IMR-90 (cell line): ENCODE results near the gene ZNF236. TPM values are rescaled to one million over a fixed set of nuclear protein-coding genes. Genes with fewer than 3 reads are reported as not detected.

Experiments used
- ATAC-seq: fragments of 200-7000 bp; cut with Tn5 transposase; 2 replicates; pipeline ENCODE4 v1.9.1; 2020; ENCODE audit warnings: low read depth, mild to moderate bottlenecking, moderate library complexity
- BruUV-seq: library from RNA; stranded (reverse); fragments of 400-500 nt; replicated peaks from 2 replicates; lab custom pipeline; 2021; lab: Mats Ljungman, UMichigan
- CTCF ChIA-PET: fragments of 300-600 bp; formaldehyde crosslinking; extraction: SDS; loops from one replicate; lab custom pipeline; 2021; ENCODE audit warnings: antibody characterized with exemption; lab: Yijun Ruan, JAX
- POLR2A ChIA-PET: fragments of 300-600 bp; sonication (Branson Sonifier 250); formaldehyde crosslinking; loops from one replicate; lab custom pipeline; 2022; ENCODE audit warnings: antibody characterized with exemption; ENCODE audit not compliant: unreplicated experiment; lab: Charles Lee
- DNase-seq: peaks from one replicate; pipeline ENCODE4 v3.0.0; 2013
- H2AFZ ChIP-seq: replicated peaks from 2 replicates; pipeline ENCODE3; 2013; ENCODE audit warnings: low read length, mild to moderate bottlenecking; ENCODE audit not compliant: poor library complexity
- H2AK5ac ChIP-seq: 2 replicates; pipeline ENCODE4 v1.6.1; 2013; ENCODE audit warnings: low read depth, low read length, inconsistent platforms
- H2AK9ac ChIP-seq: replicated peaks from 2 replicates; pipeline ENCODE3; 2013; ENCODE audit warnings: mild to moderate bottlenecking, low read depth, low read length, moderate library complexity; ENCODE audit not compliant: poor library complexity
- H2BK120ac ChIP-seq: 2 replicates; pipeline ENCODE4 v1.6.1; 2013; ENCODE audit warnings: low read depth, low read length, inconsistent platforms
- H2BK15ac ChIP-seq: 3 replicates; pipeline ENCODE4 v1.6.1; 2013; ENCODE audit warnings: low read depth, low read length, inconsistent platforms
- H2BK20ac ChIP-seq: 2 replicates; pipeline ENCODE4 v1.6.1; 2013; ENCODE audit warnings: low read depth, mild to moderate bottlenecking, inconsistent platforms, low read length, moderate library complexity
- H2BK5ac ChIP-seq: 2 replicates; pipeline ENCODE4 v1.6.1; 2013; ENCODE audit warnings: mild to moderate bottlenecking, low read depth, low read length, inconsistent platforms; ENCODE audit not compliant: poor library complexity, severe bottlenecking
- H3K14ac ChIP-seq: replicated peaks from 2 replicates; pipeline ENCODE4 v1.6.1; 2013; ENCODE audit warnings: low read depth, low read length, inconsistent platforms
- H3K18ac ChIP-seq: 2 replicates; pipeline ENCODE4 v1.6.1; 2013; ENCODE audit warnings: low read depth, low read length, control low read depth
- H3K23ac ChIP-seq: 2 replicates; pipeline ENCODE4 v1.6.1; 2013; ENCODE audit warnings: low read depth, low read length, inconsistent platforms
- H3K27ac ChIP-seq: 2 replicates; pipeline ENCODE4 v1.5.1; 2013; ENCODE audit warnings: mild to moderate bottlenecking, control low read depth, low read length; ENCODE audit not compliant: insufficient read depth
- H3K27me3 ChIP-seq: 2 replicates; pipeline ENCODE4 v1.6.1; 2013; ENCODE audit warnings: low read length; ENCODE audit not compliant: control insufficient read depth, insufficient read depth
- H3K36me3 ChIP-seq: 2 replicates; pipeline ENCODE4 v1.6.1; 2013; ENCODE audit warnings: low read length, mixed read lengths; ENCODE audit not compliant: control insufficient read depth, insufficient read depth
- H3K4ac ChIP-seq: 2 replicates; pipeline ENCODE4 v1.6.1; 2013; ENCODE audit warnings: low read depth, low read length, inconsistent platforms
- H3K4me1 ChIP-seq: 2 replicates; pipeline ENCODE4 v1.6.1; 2013; ENCODE audit warnings: low read length, mixed read lengths; ENCODE audit not compliant: control insufficient read depth, insufficient read depth
- H3K4me2 ChIP-seq: 2 replicates; pipeline ENCODE4 v1.6.1; 2013; ENCODE audit warnings: low read depth, mild to moderate bottlenecking, control low read depth, low read length, moderate library complexity
- H3K4me3 ChIP-seq: 2 replicates; pipeline ENCODE4 v1.5.1; 2013; ENCODE audit warnings: low read depth, mild to moderate bottlenecking, control low read depth, low read length, moderate library complexity; ENCODE audit not compliant: insufficient read depth
- H3K56ac ChIP-seq: 2 replicates; pipeline ENCODE4 v1.6.1; 2013; ENCODE audit warnings: low read length, inconsistent platforms; ENCODE audit not compliant: insufficient read depth; ENCODE audit errors: extremely low read depth
- H3K79me1 ChIP-seq, 2 experiments: 2 replicates each; pipeline ENCODE4 v1.6.1; 2013; ENCODE audit warnings: low read length in 2 of 2, inconsistent platforms in 1 of 2, low read depth in 1 of 2
- H3K9ac ChIP-seq: 2 replicates; pipeline ENCODE4 v1.6.1; 2013; ENCODE audit warnings: low read depth, low read length, control low read depth
- H3K9me1 ChIP-seq: 2 replicates; pipeline ENCODE4 v1.6.1; 2013; ENCODE audit warnings: low read length, inconsistent platforms; ENCODE audit not compliant: insufficient read depth
- H3K9me3 ChIP-seq: 2 replicates; pipeline ENCODE4 v1.6.1; 2013; ENCODE audit warnings: low read length; ENCODE audit not compliant: control insufficient read depth, insufficient read depth
- H4K20me1 ChIP-seq: 2 replicates; pipeline ENCODE4 v1.6.1; 2013; ENCODE audit warnings: low read length, inconsistent platforms; ENCODE audit not compliant: insufficient read depth
- H4K5ac ChIP-seq: 2 replicates; pipeline ENCODE4 v1.6.1; 2013; ENCODE audit warnings: mild to moderate bottlenecking, low read depth, low read length, control low read depth
- H4K8ac ChIP-seq, 2 experiments: 2 replicates each; pipeline ENCODE4 v1.6.1; 2013; ENCODE audit warnings: low read depth in 2 of 2, low read length in 2 of 2, control low read depth in 1 of 2, inconsistent platforms in 1 of 2
- H4K91ac ChIP-seq: 2 replicates; pipeline ENCODE4 v1.6.1; 2013; ENCODE audit warnings: low read depth, low read length, inconsistent platforms; ENCODE audit not compliant: insufficient read depth
- BHLHE40 ChIP-seq: fragments of 150-350 bp; IDR thresholded peaks from 2 replicates; pipeline ENCODE4 v1.6.1; 2016; ENCODE audit warnings: mild to moderate bottlenecking, low read depth, low read length
- CEBPB ChIP-seq: IDR thresholded peaks from 2 replicates; pipeline ENCODE4 v1.6.1; 2012; ENCODE audit warnings: low read depth, low read length, improper control_type of control experiment
- CHD1 ChIP-seq: IDR thresholded peaks from 2 replicates; pipeline ENCODE4 v1.6.1; 2012; ENCODE audit warnings: low read depth, low read length, improper control_type of control experiment
- CTCF ChIP-seq: conservative IDR thresholded peaks from 2 replicates; pipeline ENCODE4 v1.5.1; 2012; ENCODE audit warnings: mild to moderate bottlenecking, low read depth, low read length, improper control_type of control experiment
- ELK1 ChIP-seq: fragments of 150-350 bp; IDR thresholded peaks from 2 replicates; pipeline ENCODE4 v1.6.1; 2016; ENCODE audit warnings: low read depth, mild to moderate bottlenecking, low read length, moderate library complexity, borderline replicate concordance
- FOS ChIP-seq: fragments of 150-350 bp; IDR thresholded peaks from 2 replicates; pipeline ENCODE4 v1.6.1; 2016; ENCODE audit warnings: low read depth, low read length
- MAFK ChIP-seq: IDR thresholded peaks from 2 replicates; pipeline ENCODE4 v1.6.1; 2012; ENCODE audit warnings: low read depth, low read length, improper control_type of control experiment
- MAZ ChIP-seq: IDR thresholded peaks from 2 replicates; pipeline ENCODE4 v1.6.1; 2012; ENCODE audit warnings: low read depth, mild to moderate bottlenecking, low read length, improper control_type of control experiment, moderate library complexity, borderline replicate concordance
- MXI1 ChIP-seq: IDR thresholded peaks from 2 replicates; pipeline ENCODE4 v1.6.1; 2012; ENCODE audit warnings: low read depth, mild to moderate bottlenecking, low read length, moderate library complexity, borderline replicate concordance
- NFE2L2 ChIP-seq: fragments of 150-350 bp; IDR thresholded peaks from 2 replicates; pipeline ENCODE4 v1.6.1; 2016; ENCODE audit warnings: low read depth, mild to moderate bottlenecking, low read length
- POLR2A ChIP-seq: IDR thresholded peaks from 2 replicates; pipeline ENCODE4 v1.6.1; 2012; ENCODE audit warnings: mild to moderate bottlenecking, low read depth, low read length
- RAD21 ChIP-seq: IDR thresholded peaks from 2 replicates; pipeline ENCODE4 v1.6.1; 2012; ENCODE audit warnings: low read length, improper control_type of control experiment
- RCOR1 ChIP-seq: IDR thresholded peaks from 2 replicates; pipeline ENCODE4 v1.6.1; 2012; ENCODE audit warnings: mild to moderate bottlenecking, low read length, improper control_type of control experiment; ENCODE audit not compliant: insufficient replicate concordance
- RFX5 ChIP-seq: IDR thresholded peaks from 2 replicates; pipeline ENCODE4 v1.8.0; 2012; ENCODE audit warnings: low read depth, mild to moderate bottlenecking, low read length, moderate library complexity
- SMC3 ChIP-seq: fragments of 150-350 bp; IDR thresholded peaks from 2 replicates; pipeline ENCODE4 v1.6.1; 2016; ENCODE audit warnings: low read depth, mild to moderate bottlenecking, antibody characterized with exemption, low read length, moderate library complexity
- USF2 ChIP-seq: fragments of 150-350 bp; IDR thresholded peaks from 2 replicates; pipeline ENCODE4 v1.6.1; 2017; ENCODE audit warnings: mild to moderate bottlenecking, antibody characterized with exemption, low read length, low read depth
- WGBS, 2 experiments: methylation state at CpG; one replicate each; pipeline versions ENCODE4 v1.1.5 to v1.1.7; 2013; ENCODE audit warnings: missing lambda C conversion rate in 2 of 2; ENCODE audit not compliant: insufficient read length in 1 of 2; ENCODE audit errors: extremely low coverage in 2 of 2; 5-methylcytosine and 5-hydroxymethylcytosine counted together
- dilution Hi-C: fragments of 300-500 bp; cut with HindIII; formaldehyde crosslinking; loops from one replicate; pipeline ENCODE4 v1.14.3; 2018; ENCODE audit warnings: low sequenced_read_pairs; ENCODE audit not compliant: unreplicated experiment
- in situ Hi-C: fragments of 300-500 bp; cut with MboI; formaldehyde crosslinking; loops from 3 replicates; pipeline ENCODE4 v1.14.3; 2019; ENCODE audit warnings: low sequenced_read_pairs, inconsistent platforms, mixed read lengths
- intact Hi-C: fragments of 100-400 bp; cut with micrococcal nuclease; formaldehyde crosslinking; loops from 2 replicates; pipeline ENCODE4 v1.10.0; 2022
- polyA plus RNA-seq, 3 experiments: library from polyadenylated mRNA; depleted of rRNA; stranded (reverse); fragments of >200 nt; gene quantifications; 2 replicates each; pipeline ENCODE4 v1.2.3, GENCODE V29; 2012; ENCODE audit warnings: low replicate concordance in 1 of 3
- total RNA-seq: library from RNA; depleted of rRNA; stranded (reverse); fragments of >200 nt; gene quantifications from 2 replicates; pipeline ENCODE4 v1.2.3, GENCODE V29; 2012

Gene ZNF236
- total and polyA plus RNA-seq, 2 of the 4 experiments (the other 2 are of a cell fraction) = 3.6 to 9.7 TPM

GRCh38 chr18:76962851-76963250, 140.5 kb downstream of the ZNF236 start:
- WGBS, 2 experiments = no CpG with 5 or more reads among the region's 1 CpG
- no peak for ATAC-seq
- H2AFZ ChIP-seq = no peak overlapping the region

More at GRCh38 chr18:76962851-76963250, 140.5 kb downstream of the ZNF236 start:
- Histone ChIP-seq H3K4me3 (no peak overlapping the region), H3K9ac (no peak overlapping the region), H3K23ac (no peak overlapping the region), H3K4me1 (no peaks in the 10 kb centered on the region), H3K56ac (no peak overlapping the region), H3K14ac (no peak overlapping the region), H3K27ac (no peak overlapping the region), H4K5ac (no peak overlapping the region), H2BK120ac (no peak overlapping the region), H3K36me3 (peaks cover 23% of the 10 kb centered on the region), H2BK15ac (no peak overlapping the region), H3K4me2 (no peak overlapping the region), H4K20me1 (peaks cover 2% of the 10 kb centered on the region; the same call in 1 of the 2 replicates), H4K8ac (no peak overlapping the region), H2BK5ac (no peak overlapping the region), H3K9me1 (peaks cover 4% of the 10 kb centered on the region; the same call in 1 of the 2 replicates), H4K91ac (no peak overlapping the region), H3K18ac (no peak overlapping the region), H3K27me3 (no peaks in the 10 kb centered on the region), H3K4ac (no peak overlapping the region), H2AK9ac (no peak overlapping the region), H3K79me1 (peaks cover 10 to 21% of the 10 kb centered on the region in 2 experiments), H2AK5ac (no peak overlapping the region), H3K9me3 (no peaks in the 10 kb centered on the region), H2BK20ac (no peak overlapping the region)
- ChIA-PET POLR2A (no interaction called here), CTCF (interaction anchor here (1.3 kb wide), 1 partner anchor 20 kb away, joined by 3 read pairs; no protein-coding TSS in a partner anchor)
- intact Hi-C loops (no loop called here), in situ Hi-C loops (no loop called here), dilution Hi-C loops (no loop called here)
- no peak for TF ChIP-seq ELK1
- no peak for TF ChIP-seq SMC3
- no peak for TF ChIP-seq MAZ
- no peak for TF ChIP-seq CEBPB
- no peak for TF ChIP-seq NFE2L2
- no peak for TF ChIP-seq CHD1
- TF ChIP-seq RCOR1 = no peak
- TF ChIP-seq RAD21 = no peak
- TF ChIP-seq FOS = no peak
- TF ChIP-seq BHLHE40 = no peak
- TF ChIP-seq RFX5 = no peak
- TF ChIP-seq POLR2A = no peak
- no peak for TF ChIP-seq MAFK
- TF ChIP-seq CTCF = no peak
- no peak for TF ChIP-seq USF2
- TF ChIP-seq MXI1 = no peak
- no peak for DNase-seq
- BruUV-seq = no TSS peak
